GM18951 (cell line): ENCODE data around the gene GIMAP2.
"Not testable (repeated sequence)": the region's sequence is repeated elsewhere in the genome, so short reads cannot be mapped to it uniquely, and the experiment has no call there.

ENCODE experiments used
- POLR2A ChIP-seq: IDR thresholded peaks from 4 replicates; pipeline ENCODE4 v1.6.1; 2011; ENCODE audit warnings: mild to moderate bottlenecking; ENCODE audit not compliant: insufficient read length, insufficient read depth; ENCODE audit errors: extremely low read depth
- in situ Hi-C: fragments of 300-500 bp; cut with MboI; formaldehyde crosslinking; loops from one replicate; pipeline ENCODE4 v1.12.0; 2022; ENCODE audit warnings: low sequenced_read_pairs, mixed read lengths, inconsistent platforms; ENCODE audit not compliant: unreplicated experiment

GIMAP2 gene

GRCh38 chr7:150665089-150665748 is 20.3 kb upstream of the GIMAP2 start:
- in situ Hi-C loops: no loop called here

GRCh38 chr7:150665896-150666295 is 19.6 kb upstream of the GIMAP2 start:
- no peak for TF ChIP-seq POLR2A

More at GRCh38 chr7:150665089-150665748, 20.3 kb upstream of the GIMAP2 start:
- no peak for TF ChIP-seq POLR2A

GRCh38 chr7:150666412-150666811 is 19.1 kb upstream of the GIMAP2 start:
- TF ChIP-seq POLR2A: no peak
- in situ Hi-C loops: no loop called here

More at GRCh38 chr7:150665896-150666295, 19.6 kb upstream of the GIMAP2 start:
- in situ Hi-C loops: no loop called here

GRCh38 chr7:150668472-150668911 is 17.0 kb upstream of the GIMAP2 start:
- in situ Hi-C loops: no loop called here

GRCh38 chr7:150668977-150669376 is 16.5 kb upstream of the GIMAP2 start:
- in situ Hi-C loops: no loop called here
- TF ChIP-seq POLR2A: no peak

More at GRCh38 chr7:150668472-150668911, 17.0 kb upstream of the GIMAP2 start:
- no peak for TF ChIP-seq POLR2A

- in situ Hi-C loops: not testable (repeated sequence)
Observed at GRCh38 chr7:150671798-150672585, 13.5 kb upstream of the GIMAP2 start.

GRCh38 chr7:150675714-150676113 is 9.8 kb upstream of the GIMAP2 start:
- in situ Hi-C loops: no loop called here

GRCh38 chr7:150676276-150676675 is 9.2 kb upstream of the GIMAP2 start:
- in situ Hi-C loops: not testable (repeated sequence)

More at GRCh38 chr7:150675714-150676113, 9.8 kb upstream of the GIMAP2 start:
- TF ChIP-seq POLR2A: no peak

- in situ Hi-C loops: not testable (repeated sequence)
Observed at GRCh38 chr7:150676854-150677253, 8.7 kb upstream of the GIMAP2 start.

GRCh38 chr7:150678601-150679000 is 6.9 kb upstream of the GIMAP2 start:
- in situ Hi-C loops: not testable (repeated sequence)

- in situ Hi-C loops: not testable (repeated sequence)
Observed at GRCh38 chr7:150680364-150680763, 5.1 kb upstream of the GIMAP2 start.

GRCh38 chr7:150686030-150686631 is 625 bp downstream of the GIMAP2 start:
- in situ Hi-C loops: no loop called here
- TF ChIP-seq POLR2A: no peak

GRCh38 chr7:150688630-150689029 is 3.1 kb downstream of the GIMAP2 start:
- TF ChIP-seq POLR2A: no peak
- in situ Hi-C loops: no loop called here

- in situ Hi-C loops: no loop called here
Observed at GRCh38 chr7:150695654-150696053, 10.1 kb downstream of the GIMAP2 start.

GRCh38 chr7:150703209-150703608 is 17.7 kb downstream of the GIMAP2 start:
- in situ Hi-C loops: no loop called here
- TF ChIP-seq POLR2A: no peak

More at GRCh38 chr7:150695654-150696053, 10.1 kb downstream of the GIMAP2 start:
- TF ChIP-seq POLR2A: no peak
